ENCODE data around the gene MRO.

DNA sequence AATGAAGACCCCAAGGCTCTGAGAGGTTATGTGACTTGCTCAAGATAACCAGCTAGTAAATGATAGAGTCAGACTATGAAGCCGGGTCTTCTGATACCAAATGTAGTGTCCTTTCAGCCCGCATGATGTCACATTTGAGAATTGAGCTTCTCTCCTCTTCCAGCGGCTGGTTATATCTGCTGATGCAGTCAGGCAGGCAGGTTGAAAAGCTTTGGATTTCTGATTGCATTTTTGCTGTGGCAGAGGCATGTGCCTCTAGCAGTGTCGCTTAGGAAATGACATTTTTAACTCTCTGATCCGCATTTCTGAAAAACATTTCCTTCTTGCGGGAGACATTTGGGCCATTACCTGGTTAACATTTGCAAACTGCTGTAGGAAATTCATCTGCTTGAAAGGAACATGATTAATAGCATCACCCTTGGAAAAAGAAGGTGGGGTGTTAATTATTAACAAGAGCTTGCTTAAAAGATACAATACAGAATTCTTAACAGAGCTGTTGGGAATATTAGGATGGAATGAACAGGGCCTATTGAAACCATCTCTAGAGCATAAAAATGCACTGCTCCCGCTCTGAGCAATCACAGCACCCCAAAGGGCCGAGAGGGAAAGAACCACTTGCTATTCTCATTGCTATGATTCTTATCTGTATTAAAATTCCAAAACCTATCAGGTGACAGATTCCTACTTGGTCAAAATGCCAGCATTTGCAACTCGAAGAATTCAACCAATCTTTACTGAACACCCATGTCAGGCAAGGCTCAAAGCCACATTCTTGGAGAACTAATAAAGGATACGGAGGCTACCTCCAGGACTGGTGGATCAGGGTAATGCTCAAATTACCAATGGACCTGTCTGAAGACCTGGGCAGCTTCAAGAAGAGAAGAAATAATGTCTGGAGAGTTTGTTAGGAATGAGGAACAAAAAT, 25.9 kb downstream of the MRO start:
- TF ChIP-seq, protein P1, sequence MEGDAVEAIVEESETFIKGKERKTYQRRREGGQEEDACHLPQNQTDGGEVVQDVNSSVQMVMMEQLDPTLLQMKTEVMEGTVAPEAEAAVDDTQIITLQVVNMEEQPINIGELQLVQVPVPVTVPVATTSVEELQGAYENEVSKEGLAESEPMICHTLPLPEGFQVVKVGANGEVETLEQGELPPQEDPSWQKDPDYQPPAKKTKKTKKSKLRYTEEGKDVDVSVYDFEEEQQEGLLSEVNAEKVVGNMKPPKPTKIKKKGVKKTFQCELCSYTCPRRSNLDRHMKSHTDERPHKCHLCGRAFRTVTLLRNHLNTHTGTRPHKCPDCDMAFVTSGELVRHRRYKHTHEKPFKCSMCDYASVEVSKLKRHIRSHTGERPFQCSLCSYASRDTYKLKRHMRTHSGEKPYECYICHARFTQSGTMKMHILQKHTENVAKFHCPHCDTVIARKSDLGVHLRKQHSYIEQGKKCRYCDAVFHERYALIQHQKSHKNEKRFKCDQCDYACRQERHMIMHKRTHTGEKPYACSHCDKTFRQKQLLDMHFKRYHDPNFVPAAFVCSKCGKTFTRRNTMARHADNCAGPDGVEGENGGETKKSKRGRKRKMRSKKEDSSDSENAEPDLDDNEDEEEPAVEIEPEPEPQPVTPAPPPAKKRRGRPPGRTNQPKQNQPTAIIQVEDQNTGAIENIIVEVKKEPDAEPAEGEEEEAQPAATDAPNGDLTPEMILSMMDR (IDR thresholded peaks at IDR 0.05): no peak
- TF ChIP-seq POLR2A (IDR thresholded peaks at IDR 0.05): no peak

All from thyroid gland (tissue), 4 donors.